ENCODE measurements around the gene KLRC1. TPM values are rescaled to one million over a fixed set of nuclear protein-coding genes. Genes with fewer than 3 reads are reported as not detected.

The KLRC1 gene
- total RNA-seq, 5 donors from 2014 or later (not counting 1 experiment from before 2014, with no cell fraction given) = 1.7 to 11.2 (median 2.9) TPM

- peaks cover 3% of the 10 kb centered on the region for H3K36me3 Mint-ChIP-seq
- H3K27ac Mint-ChIP-seq = peak overlapping the region in 1 of 2 donors; percentile 70
- ATAC-seq (replicated peaks in 1 of 4) = peak in 3 of 4 experiments; percentile 35 to 44 (median 43)
- no CpG with 5 or more reads among the region's 3 CpGs for WGBS (ENCODE audit: insufficient coverage)
- Histone ChIP-seq H3K36me3 (ENCODE audit: control insufficient read depth in 2 of 2, extremely low read depth in 1 of 2, insufficient read depth in 1 of 2, low read length in 1 of 2) (no peaks in the 10 kb centered on the region), H3K27me3 (replicated peaks in 1 of 2; ENCODE audit: control insufficient read depth in 2 of 2, extremely low read depth in 1 of 2, insufficient read depth in 2 of 2, low read length in 1 of 2) (no peaks in the 10 kb centered on the region), H3K9me3 (no peaks in the 10 kb centered on the region), H3K4me1 (ENCODE audit: control insufficient read depth in 1 of 2, extremely low read depth in 1 of 2, insufficient read depth in 2 of 2, low read length in 2 of 2) (no peaks in the 10 kb centered on the region), H3K27ac (ENCODE audit: low read length) (no peak overlapping the region), H3K4me3 (ENCODE audit: control insufficient read depth in 1 of 2, extremely low read depth in 1 of 2, low read length in 1 of 2) (peak overlapping the region in 1 of 2 donors; percentile 35)
- H3K4me1 Mint-ChIP-seq = peaks cover 0 to 6% (median 4%) of the 10 kb centered on the region in 3 donors
- ChIA-PET CTCF (no interaction called here), POLR2A (no interaction called here)
- H3K9me3 Mint-ChIP-seq = peaks cover 0 to 3% (median 2%) of the 10 kb centered on the region in 3 donors
- no peak for DNase-seq
- H3K27me3 Mint-ChIP-seq = peaks cover 0 to 2% of the 10 kb centered on the region in 2 donors
- H3K4me3 Mint-ChIP-seq = peak overlapping the region; percentile 69 to 75 (median 74)
These were observed 44.3 kb downstream of the KLRC1 start for GRCh38 chr12:10408842-10409241.

- Mint-ChIP-seq H3K27ac (peak overlapping the region; percentile 44 to 80), H3K9me3 (peaks cover 0 to 3% (median 2%) of the 10 kb centered on the region in 3 donors), H3K4me3 (peak overlapping the region; percentile 72 to 80 (median 72)), H3K36me3 (peaks cover 3% of the 10 kb centered on the region), H3K4me1 (peaks cover 4 to 6% (median 5%) of the 10 kb centered on the region in 3 donors), H3K27me3 (peaks cover 0 to 2% of the 10 kb centered on the region in 2 donors)
- peak overlapping the region in 1 of 2 donors; percentile 32 for H3K4me3 ChIP-seq (ENCODE audit: control insufficient read depth in 1 of 2, extremely low read depth in 1 of 2, low read length in 1 of 2)
- no peaks in the 10 kb centered on the region for H3K9me3 ChIP-seq
- H3K4me1 ChIP-seq (ENCODE audit: control insufficient read depth in 1 of 2, extremely low read depth in 1 of 2, insufficient read depth in 2 of 2, low read length in 2 of 2) = no peaks in the 10 kb centered on the region
- ATAC-seq (replicated peaks in 1 of 4) (peak in 2 of 4 experiments; percentile 16 to 28), DNase-seq (peak in 1 of 35 experiments; percentile 30)
- ChIA-PET POLR2A (no interaction called here), CTCF (interaction anchor here in 1 of 2 donors (0.5 to 1.2 kb wide), 2 partner anchors 105 to 1023 kb away, joined by 3 to 4 read pairs; no protein-coding TSS in a partner anchor)
- WGBS (ENCODE audit: insufficient coverage) = 49% methylated on average over 4 of the region's 4 CpGs
- H3K27me3 ChIP-seq (replicated peaks in 1 of 2; ENCODE audit: control insufficient read depth in 2 of 2, extremely low read depth in 1 of 2, insufficient read depth in 2 of 2, low read length in 1 of 2) = no peaks in the 10 kb centered on the region
- H3K36me3 ChIP-seq (ENCODE audit: control insufficient read depth in 2 of 2, extremely low read depth in 1 of 2, insufficient read depth in 1 of 2, low read length in 1 of 2) = no peaks in the 10 kb centered on the region
- H3K27ac ChIP-seq (ENCODE audit: low read length) = no peak overlapping the region
These were observed 46.5 kb downstream of the KLRC1 start for GRCh38 chr12:10406725-10407124.

- Mint-ChIP-seq H3K9me3 (peaks cover 0 to 3% (median 2%) of the 10 kb centered on the region in 3 donors), H3K4me3 (peak overlapping the region; percentile 12 to 50 (median 45)), H3K36me3 (peaks cover 3% of the 10 kb centered on the region), H3K27me3 (peaks cover 4 to 7% of the 10 kb centered on the region in 2 donors), H3K27ac (no peak overlapping the region), H3K4me1 (peaks cover 6 to 9% (median 7%) of the 10 kb centered on the region in 3 donors)
- WGBS (ENCODE audit: insufficient coverage) = no CpG with 5 or more reads among the region's 5 CpGs
- Histone ChIP-seq H3K27ac (ENCODE audit: low read length) (no peak overlapping the region), H3K4me1 (ENCODE audit: control insufficient read depth in 1 of 2, extremely low read depth in 1 of 2, insufficient read depth in 2 of 2, low read length in 2 of 2) (no peaks in the 10 kb centered on the region), H3K4me3 (ENCODE audit: control insufficient read depth in 1 of 2, extremely low read depth in 1 of 2, low read length in 1 of 2) (no peak overlapping the region), H3K36me3 (ENCODE audit: control insufficient read depth in 2 of 2, extremely low read depth in 1 of 2, insufficient read depth in 1 of 2, low read length in 1 of 2) (no peaks in the 10 kb centered on the region), H3K27me3 (replicated peaks in 1 of 2; ENCODE audit: control insufficient read depth in 2 of 2, extremely low read depth in 1 of 2, insufficient read depth in 2 of 2, low read length in 1 of 2) (no peaks in the 10 kb centered on the region), H3K9me3 (no peaks in the 10 kb centered on the region)
- DNase-seq = no peak
- ChIA-PET POLR2A (no interaction called here), CTCF (no interaction called here)
- ATAC-seq (replicated peaks in 1 of 4) = no peak
These were observed 47.9 kb downstream of the KLRC1 start for GRCh38 chr12:10405294-10405693.

GRCh38 chr12:10404798-10405197, 48.4 kb downstream of the KLRC1 start:
- H3K36me3 Mint-ChIP-seq = peaks cover 3% of the 10 kb centered on the region

GRCh38 chr12:10400829-10401228, 52.3 kb downstream of the KLRC1 start:
- no peaks in the 10 kb centered on the region for H3K27me3 ChIP-seq (replicated peaks in 1 of 2; ENCODE audit: control insufficient read depth in 2 of 2, extremely low read depth in 1 of 2, insufficient read depth in 2 of 2, low read length in 1 of 2)
- peaks cover 4 to 12% of the 10 kb centered on the region in 2 donors for H3K27me3 Mint-ChIP-seq
- ChIA-PET CTCF (no interaction called here), POLR2A (no interaction called here)
- H3K4me1 ChIP-seq (ENCODE audit: control insufficient read depth in 1 of 2, extremely low read depth in 1 of 2, insufficient read depth in 2 of 2, low read length in 2 of 2) = peaks cover 2 to 5% of the 10 kb centered on the region in 2 experiments
- H3K4me3 ChIP-seq (ENCODE audit: control insufficient read depth in 1 of 2, extremely low read depth in 1 of 2, low read length in 1 of 2) = no peak overlapping the region
- peaks cover 0 to 3% (median 2%) of the 10 kb centered on the region in 3 donors for H3K9me3 Mint-ChIP-seq
- H3K36me3 Mint-ChIP-seq = no peaks in the 10 kb centered on the region
- H3K9me3 ChIP-seq = no peaks in the 10 kb centered on the region
- no peak for DNase-seq
- H3K27ac ChIP-seq (ENCODE audit: low read length) = no peak overlapping the region
- H3K4me1 Mint-ChIP-seq = peaks cover 13 to 20% (median 16%) of the 10 kb centered on the region in 3 donors
- peak overlapping the region in 2 of 3 donors; percentile 15 to 38 for H3K4me3 Mint-ChIP-seq
- ATAC-seq (replicated peaks in 1 of 4) = no peak
- H3K36me3 ChIP-seq (ENCODE audit: control insufficient read depth in 2 of 2, extremely low read depth in 1 of 2, insufficient read depth in 1 of 2, low read length in 1 of 2) = no peaks in the 10 kb centered on the region
- H3K27ac Mint-ChIP-seq = peak overlapping the region; percentile 6 to 46

More at GRCh38 chr12:10404798-10405197, 48.4 kb downstream of the KLRC1 start:
- peaks cover 8 to 12% (median 11%) of the 10 kb centered on the region in 3 donors for H3K4me1 Mint-ChIP-seq
- Histone ChIP-seq H3K4me1 (ENCODE audit: control insufficient read depth in 1 of 2, extremely low read depth in 1 of 2, insufficient read depth in 2 of 2, low read length in 2 of 2) (no peaks in the 10 kb centered on the region), H3K27ac (ENCODE audit: low read length) (no peak overlapping the region), H3K9me3 (no peaks in the 10 kb centered on the region), H3K4me3 (ENCODE audit: control insufficient read depth in 1 of 2, extremely low read depth in 1 of 2, low read length in 1 of 2) (no peak overlapping the region), H3K27me3 (replicated peaks in 1 of 2; ENCODE audit: control insufficient read depth in 2 of 2, extremely low read depth in 1 of 2, insufficient read depth in 2 of 2, low read length in 1 of 2) (no peaks in the 10 kb centered on the region), H3K36me3 (ENCODE audit: control insufficient read depth in 2 of 2, extremely low read depth in 1 of 2, insufficient read depth in 1 of 2, low read length in 1 of 2) (no peaks in the 10 kb centered on the region)
- ATAC-seq (replicated peaks in 1 of 4) (no peak), DNase-seq (no peak)
- CTCF ChIA-PET = no interaction called here
- peak overlapping the region in 1 of 2 donors; percentile 17 for H3K27ac Mint-ChIP-seq
- H3K4me3 Mint-ChIP-seq = peak overlapping the region; percentile 12 to 50 (median 45)
- POLR2A ChIA-PET = no interaction called here
- H3K27me3 Mint-ChIP-seq = peaks cover 4 to 11% of the 10 kb centered on the region in 2 donors
- H3K9me3 Mint-ChIP-seq = peaks cover 0 to 3% (median 2%) of the 10 kb centered on the region in 3 donors

GRCh38 chr12:10398168-10398567, 55.0 kb downstream of the KLRC1 start:
- WGBS (ENCODE audit: insufficient coverage) = no CpG with 5 or more reads among the region's 2 CpGs
- H3K27ac ChIP-seq (ENCODE audit: low read length) = no peak overlapping the region

More at GRCh38 chr12:10398168-10398567, 55.0 kb downstream of the KLRC1 start:
- Mint-ChIP-seq H3K9me3 (no peaks in the 10 kb centered on the region), H3K27me3 (peaks cover 9 to 19% of the 10 kb centered on the region in 2 donors), H3K4me3 (peak overlapping the region; percentile 4 to 8 (median 5)), H3K27ac (peak overlapping the region; percentile 60 to 67), H3K4me1 (peaks cover 26 to 42% (median 37%) of the 10 kb centered on the region in 3 donors), H3K36me3 (no peaks in the 10 kb centered on the region)
- Histone ChIP-seq H3K4me3 (ENCODE audit: control insufficient read depth in 1 of 2, extremely low read depth in 1 of 2, low read length in 1 of 2) (no peak overlapping the region), H3K9me3 (no peaks in the 10 kb centered on the region), H3K4me1 (ENCODE audit: control insufficient read depth in 1 of 2, extremely low read depth in 1 of 2, insufficient read depth in 2 of 2, low read length in 2 of 2) (peaks cover 11 to 16% of the 10 kb centered on the region in 2 experiments), H3K36me3 (ENCODE audit: control insufficient read depth in 2 of 2, extremely low read depth in 1 of 2, insufficient read depth in 1 of 2, low read length in 1 of 2) (no peaks in the 10 kb centered on the region), H3K27me3 (replicated peaks in 1 of 2; ENCODE audit: control insufficient read depth in 2 of 2, extremely low read depth in 1 of 2, insufficient read depth in 2 of 2, low read length in 1 of 2) (no peaks in the 10 kb centered on the region)
- ATAC-seq (replicated peaks in 1 of 4) (no peak), DNase-seq (no peak)
- POLR2A ChIA-PET = interaction anchor here in 1 of 2 donors (0.7 kb wide), 1 partner anchor 24 kb away, joined by 3 read pairs; no protein-coding TSS in a partner anchor
- CTCF ChIA-PET = interaction anchor here (0.6 to 1.5 kb wide), 2 partner anchors 162 to 458 kb away, joined by 3 to 7 read pairs; no protein-coding TSS in a partner anchor

All from T-cell (primary cell).